ENCODE data around the gene KMT2E.

KMT2E gene

GRCh38 chr7:105132835-105133234, 118.8 kb downstream of the KMT2E start:
- DNase-seq, result no peak

DNA sequence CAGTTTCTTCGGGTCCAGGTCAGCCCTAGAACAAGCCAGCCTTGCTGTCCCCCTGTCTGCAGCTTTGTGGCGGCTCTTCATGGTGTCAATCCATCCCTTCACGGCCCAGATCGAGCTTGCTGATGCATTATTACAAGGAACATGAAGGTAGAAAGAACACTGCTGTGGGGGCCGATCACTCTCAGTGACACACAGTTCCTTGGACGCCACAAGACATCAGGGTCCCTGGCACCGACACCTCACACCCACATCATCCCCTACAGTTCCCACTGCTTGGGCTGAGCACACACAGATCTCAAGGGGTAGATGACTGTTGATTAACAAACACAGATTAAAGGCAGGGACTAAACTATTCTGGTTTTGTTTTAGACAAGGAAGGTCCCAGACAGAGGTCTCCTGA, 119.4 kb downstream of the KMT2E start:
- DNase-seq, result no peak

DNA sequence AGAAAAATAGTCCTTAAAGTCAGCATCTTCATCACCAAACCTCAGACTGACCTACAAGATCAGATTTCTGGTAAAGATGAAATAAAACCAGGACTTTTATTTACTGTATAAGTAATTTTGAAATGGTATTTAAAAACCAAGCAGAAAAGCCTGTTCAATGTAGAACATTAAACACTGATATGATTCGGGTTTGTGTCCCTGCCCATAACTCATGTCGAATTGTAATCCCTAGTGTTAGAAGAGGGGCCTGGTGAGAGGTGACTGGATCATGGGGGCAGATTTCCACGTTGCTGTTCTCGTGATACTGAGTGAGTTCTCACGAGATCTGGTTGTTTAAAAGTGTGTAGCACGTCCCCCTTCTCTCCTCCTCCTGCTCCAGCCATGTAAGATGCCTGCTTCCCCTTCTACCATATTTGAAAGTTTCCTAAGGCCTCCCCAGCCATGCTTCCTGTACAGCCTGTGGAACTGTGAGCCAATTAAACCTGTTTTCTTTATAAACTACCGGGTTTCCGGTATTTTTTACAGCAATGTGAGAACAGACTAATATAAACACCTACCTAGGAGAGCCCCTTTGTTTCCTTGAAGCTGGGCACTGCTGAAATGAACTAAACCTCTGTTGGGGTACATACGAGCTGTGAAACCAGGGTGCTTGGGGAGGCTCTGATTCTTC, 120.1 kb downstream of the KMT2E start:
- no peak for DNase-seq

GRCh38 chr7:105136221-105136620, 122.2 kb downstream of the KMT2E start:
- DNase-seq, result no peak

DNA sequence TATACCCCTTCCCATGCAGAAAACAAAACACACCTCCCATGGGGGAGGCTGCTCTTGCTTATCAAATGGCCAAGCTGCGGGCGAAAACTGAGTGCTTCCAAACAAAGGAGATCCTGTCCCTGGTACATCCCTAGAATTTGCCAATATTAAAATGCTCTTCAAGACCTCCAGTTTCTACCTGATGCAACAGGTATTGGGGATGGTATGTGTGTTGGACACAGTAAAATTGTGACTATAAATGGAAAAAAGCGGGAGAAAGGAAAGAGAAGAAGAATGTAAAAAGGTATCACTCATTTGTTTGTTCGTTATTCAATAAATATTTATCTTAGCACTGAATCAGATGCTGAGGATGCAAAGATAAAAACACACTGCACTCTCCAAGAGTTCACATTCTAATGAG, 123.9 kb downstream of the KMT2E start:
- no peak for DNase-seq

DNA sequence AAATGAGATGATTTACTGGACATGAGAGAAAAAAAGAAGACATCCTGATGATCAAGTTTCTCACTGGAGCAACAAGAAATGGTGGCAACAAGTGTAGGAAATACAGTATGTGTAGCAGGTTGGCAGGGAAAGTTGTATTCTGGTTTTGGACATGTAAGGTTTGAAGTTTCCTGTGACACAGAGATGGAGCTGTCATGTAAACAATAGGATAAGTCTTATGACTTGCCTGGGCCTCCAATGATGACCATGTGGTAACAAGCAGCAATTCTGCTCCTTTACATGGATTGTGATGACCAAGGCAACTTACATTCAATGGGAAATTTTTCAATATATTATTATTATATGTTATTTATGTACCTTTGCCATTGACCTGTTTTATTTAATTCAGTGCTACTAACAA, 125.4 kb downstream of the KMT2E start:
- DNase-seq, result no peak

GRCh38 chr7:105141068-105141467, 127.1 kb downstream of the KMT2E start:
- DNase-seq, result no peak

GRCh38 chr7:105149827-105150226, 135.8 kb downstream of the KMT2E start:
- DNase-seq, result no peak

DNA sequence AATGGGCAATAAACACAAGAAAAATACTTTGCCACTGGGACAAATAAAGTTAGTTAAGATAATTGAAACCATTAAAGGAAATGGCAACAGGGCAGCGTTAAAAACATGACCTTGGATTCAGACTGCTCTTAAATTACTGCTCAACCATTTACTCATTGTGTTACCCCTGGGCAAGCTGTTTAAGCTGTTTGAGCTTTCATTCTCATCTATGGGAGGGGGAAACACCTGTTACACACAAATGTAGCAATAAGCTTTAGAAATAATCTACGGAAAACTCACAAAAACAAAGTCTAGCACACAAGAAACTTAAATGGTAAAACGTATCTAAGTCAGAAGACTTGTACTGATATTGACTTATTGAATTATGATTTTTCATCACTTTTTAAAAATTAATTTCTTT, 137.1 kb downstream of the KMT2E start:
- DNase-seq, result no peak

DNA sequence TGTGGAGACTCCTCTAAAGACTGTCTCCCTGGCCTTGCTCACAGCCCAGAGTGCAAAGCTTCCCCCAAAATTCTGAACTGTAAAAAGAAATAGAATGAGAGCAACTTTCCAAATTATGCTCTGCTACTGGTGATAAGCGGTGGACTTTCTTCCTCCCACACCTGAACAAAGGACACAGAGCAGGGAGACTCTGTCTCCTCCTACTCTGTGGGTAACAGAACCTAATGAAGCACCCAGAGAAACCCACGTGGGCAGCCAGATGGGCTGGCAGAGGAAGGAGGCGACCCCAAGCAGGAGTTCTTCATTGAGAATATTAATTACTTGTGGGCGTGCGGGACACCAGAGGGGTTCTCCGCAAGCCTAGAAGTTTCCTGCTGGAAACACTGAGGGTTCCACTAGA, 139.5 kb downstream of the KMT2E start:
- DNase-seq, result no peak

GRCh38 chr7:105154084-105154483, 140.1 kb downstream of the KMT2E start:
- DNase-seq, result no peak

DNA sequence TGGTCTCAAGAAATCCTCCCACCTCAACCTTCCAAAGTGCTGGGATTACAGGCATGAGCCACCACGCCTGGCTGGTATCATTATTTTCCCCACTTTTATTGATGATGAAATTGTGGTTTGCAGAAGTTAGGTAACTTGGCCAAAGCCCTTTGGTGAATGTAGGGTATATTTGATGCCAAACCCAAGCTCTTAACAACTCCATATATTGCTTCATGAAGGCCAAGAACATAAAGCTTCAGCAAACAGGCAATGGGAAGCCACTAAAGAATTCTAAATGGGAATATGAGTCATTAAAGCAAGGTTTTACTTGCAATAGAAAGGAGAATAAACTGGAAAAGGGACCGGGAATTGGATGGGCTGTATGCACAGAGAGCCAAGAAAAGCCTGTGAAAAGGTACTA, 142.7 kb downstream of the KMT2E start:
- no peak for DNase-seq

DNA sequence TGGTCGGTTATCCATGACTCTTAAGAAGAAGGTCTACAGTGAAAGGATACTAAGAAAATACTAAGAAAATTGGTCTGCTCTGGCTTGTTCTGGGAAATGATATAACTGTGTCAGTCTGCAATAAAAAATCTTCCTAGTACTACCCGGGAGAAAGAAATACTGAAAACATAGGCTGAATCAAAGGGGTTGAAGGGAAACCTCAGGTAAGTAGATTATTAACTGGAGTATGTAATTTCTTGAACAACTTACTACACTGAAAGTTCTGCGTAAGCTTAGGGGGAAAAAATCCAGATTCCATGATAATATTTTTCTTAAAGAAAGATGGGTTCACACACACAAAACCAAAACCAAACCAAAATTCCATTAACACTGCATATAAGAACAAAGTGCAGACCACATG, 143.3 kb downstream of the KMT2E start:
- DNase-seq, result no peak

DNA sequence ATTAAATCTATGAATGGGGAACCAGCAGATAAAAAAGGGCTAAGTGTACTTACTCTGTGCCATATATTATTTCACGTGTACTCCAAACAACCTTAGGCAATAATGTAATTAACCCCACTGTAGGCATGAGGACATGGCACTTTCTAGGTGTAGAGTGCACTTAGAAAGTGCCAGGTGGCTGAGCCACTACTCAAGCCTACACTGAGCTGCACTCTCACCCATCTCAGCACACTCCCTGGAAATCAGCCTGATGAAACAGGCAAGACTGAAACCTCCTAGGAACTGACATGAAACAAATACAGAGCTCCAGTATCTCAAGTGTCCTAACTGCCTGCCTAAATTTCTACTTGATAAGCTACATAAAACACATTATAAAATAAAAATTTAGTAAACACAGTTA, 147.4 kb downstream of the KMT2E start:
- no peak for DNase-seq
